Sigmoid colon (tissue), 7 donors: Measurements from ENCODE around the gene ZNF652. TPM values are rescaled to one million over a fixed set of nuclear protein-coding genes. Genes with fewer than 3 reads are reported as not detected.

ENCODE experiments used
- DNase-seq: peaks from one replicate; pipeline ENCODE4 v3.0.0-alpha.2; 2019
- H3K27ac ChIP-seq, 4 donors: fragments of 200-600 bp; sonication (generic); one replicate each; pipeline ENCODE4 v1.5.1; 2016 to 2019; ENCODE audit warnings: mild to moderate bottlenecking in 1 of 4
- H3K27me3 ChIP-seq, 3 donors: fragments of 200-600 bp; sonication (generic); one replicate each; pipeline ENCODE4 v1.5.1; 2019; ENCODE audit warnings: mild to moderate bottlenecking in 1 of 3
- H3K36me3 ChIP-seq, 4 donors: fragments of 200-600 bp; sonication (generic); one replicate each; pipeline ENCODE4 v1.5.1; 2016 to 2019
- H3K4me1 ChIP-seq, 4 donors: fragments of 200-600 bp; sonication (generic); one replicate each; pipeline ENCODE4 v1.5.1; 2017 to 2019
- H3K4me3 ChIP-seq, 4 donors: fragments of 200-600 bp; sonication (generic); one replicate each; pipeline ENCODE4 v1.5.1; 2017 to 2019; ENCODE audit warnings: mild to moderate bottlenecking in 2 of 4, moderate library complexity in 1 of 4
- H3K9me3 ChIP-seq, 4 donors: fragments of 200-600 bp in 3 of 4; sonication (generic) in 3 of 4; one replicate each; pipeline versions ENCODE4 v1.5.1 to v1.6.1; 2013 to 2019
- EP300 ChIP-seq, 4 donors: sonication (generic); formaldehyde crosslinking; IDR thresholded peaks; one replicate each; pipeline ENCODE4 v1.6.1; 2017; ENCODE audit warnings: antibody characterized with exemption in 4 of 4
- POLR2A ChIP-seq, 2 donors: fragments of 450-650 bp; IDR thresholded peaks; one replicate each; pipeline ENCODE4 v1.6.1; 2016; ENCODE audit warnings: antibody characterized with exemption in 2 of 2, mild to moderate bottlenecking in 2 of 2, moderate library complexity in 2 of 2
- POLR2AphosphoS5 ChIP-seq, 4 donors: sonication (generic); formaldehyde crosslinking; IDR thresholded peaks; one replicate each; pipeline ENCODE4 v1.6.1; 2017; ENCODE audit warnings: antibody characterized with exemption in 4 of 4
- WGBS, 2 donors: extraction: QIAGEN DNeasy Blood & Tissue Kit; methylation state at CpG; one replicate each; pipeline ENCODE4 v1.1.7; 2013; 5-methylcytosine and 5-hydroxymethylcytosine counted together
- intact Hi-C: fragments of 100-400 bp; cut with DNase I; formaldehyde crosslinking; loops from one replicate; pipeline ENCODE4 v1.15.1; 2023
- polyA plus RNA-seq, 3 donors: library from polyadenylated mRNA; stranded (reverse); fragments of 200-250 nt; gene quantifications; one replicate each; pipeline ENCODE4 v1.2.3, GENCODE V29; 2013
- small RNA-seq, 3 donors: library from RNA; depleted of rRNA; stranded (forward); fragments of <200 nt; gene quantifications; one replicate each; pipeline ENCODE3, GENCODE V24; 2016
- total RNA-seq, 4 donors: library from RNA; depleted of rRNA; stranded (reverse); fragments of >200 nt; gene quantifications; one replicate each; pipeline ENCODE4 v1.1.0, GENCODE V29; 2016
- TF ChIP-seq, protein P1 (sequence below), 4 experiments: fragments of 450-650 bp in 3 of 4; fragments of 200-600 bp in 1 of 4; IDR thresholded peaks; one replicate each; pipeline ENCODE4 v1.5.1; 2016 to 2019; ENCODE audit warnings: antibody characterized with exemption in 4 of 4, mild to moderate bottlenecking in 3 of 4, moderate library complexity in 2 of 4
- donor health status: healthy with polysubstance abuse.
- donor health status: Bipolar disorder and iron deficiency.
- donor health status: healthy.

Gene ZNF652
- total and polyA plus RNA-seq, 7 donors, result 12.9 to 134 (median 83.1) TPM

DNA sequence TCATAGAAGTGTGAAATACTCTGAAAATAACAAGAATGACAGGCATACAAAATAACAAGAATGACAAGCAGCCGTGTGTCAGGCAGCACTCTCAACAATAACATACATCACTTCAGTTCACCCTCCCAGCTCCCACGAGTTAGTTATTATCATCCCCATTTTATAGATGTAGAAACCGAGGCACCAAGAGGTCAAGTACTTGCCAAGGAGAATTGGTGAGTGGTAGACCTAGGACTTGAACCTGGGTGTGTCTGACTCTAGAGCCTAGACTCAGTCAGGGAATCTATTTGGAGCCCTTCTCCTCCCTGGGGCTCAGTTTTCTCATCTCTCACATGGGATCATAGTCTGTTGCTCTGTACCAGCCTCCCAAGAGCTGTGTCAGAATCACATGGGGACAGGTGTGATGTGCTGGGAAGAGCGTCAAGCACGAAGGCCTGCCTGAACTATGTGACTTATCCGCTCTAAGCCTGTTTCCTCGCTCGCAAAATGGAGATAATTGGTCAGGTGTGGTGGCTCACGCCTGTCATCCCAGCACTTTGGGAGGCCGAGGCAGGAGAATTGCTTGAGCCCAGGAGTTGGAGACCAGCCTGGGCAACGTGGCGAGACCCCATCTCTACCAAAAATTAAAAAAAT is 112.0 kb downstream of the ZNF652 start:
- intact Hi-C loops, result no loop called here
- WGBS, 2 donors, result 75 to 85% methylated on average over 12 of the region's 12 CpGs
- no peak for DNase-seq

DNA sequence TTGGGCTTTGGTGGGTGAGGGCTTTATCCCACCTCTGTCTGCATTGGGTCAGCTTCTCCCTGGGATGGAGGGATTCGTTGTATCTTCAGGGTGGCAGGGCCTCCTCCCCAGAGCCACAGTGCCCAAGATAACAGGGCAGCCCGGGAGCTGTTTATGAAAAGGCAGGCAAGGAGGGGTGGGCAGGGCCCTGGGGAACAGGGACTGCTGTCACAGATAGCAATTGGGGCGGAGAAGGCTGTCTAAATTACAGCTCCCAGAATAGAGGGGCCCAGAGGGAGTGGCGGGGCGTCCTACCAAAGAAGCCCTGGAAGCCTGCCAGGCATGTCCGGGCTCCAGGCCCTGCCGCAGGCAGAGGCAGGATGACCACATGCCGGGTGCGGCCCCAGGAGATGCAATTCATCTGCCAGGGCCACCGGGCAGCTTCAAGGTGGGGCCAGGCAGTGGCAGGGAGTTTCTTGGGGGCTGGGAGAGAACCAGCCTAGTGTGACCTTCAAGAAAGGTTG is 112.7 kb downstream of the ZNF652 start:
- TF ChIP-seq, protein P1, sequence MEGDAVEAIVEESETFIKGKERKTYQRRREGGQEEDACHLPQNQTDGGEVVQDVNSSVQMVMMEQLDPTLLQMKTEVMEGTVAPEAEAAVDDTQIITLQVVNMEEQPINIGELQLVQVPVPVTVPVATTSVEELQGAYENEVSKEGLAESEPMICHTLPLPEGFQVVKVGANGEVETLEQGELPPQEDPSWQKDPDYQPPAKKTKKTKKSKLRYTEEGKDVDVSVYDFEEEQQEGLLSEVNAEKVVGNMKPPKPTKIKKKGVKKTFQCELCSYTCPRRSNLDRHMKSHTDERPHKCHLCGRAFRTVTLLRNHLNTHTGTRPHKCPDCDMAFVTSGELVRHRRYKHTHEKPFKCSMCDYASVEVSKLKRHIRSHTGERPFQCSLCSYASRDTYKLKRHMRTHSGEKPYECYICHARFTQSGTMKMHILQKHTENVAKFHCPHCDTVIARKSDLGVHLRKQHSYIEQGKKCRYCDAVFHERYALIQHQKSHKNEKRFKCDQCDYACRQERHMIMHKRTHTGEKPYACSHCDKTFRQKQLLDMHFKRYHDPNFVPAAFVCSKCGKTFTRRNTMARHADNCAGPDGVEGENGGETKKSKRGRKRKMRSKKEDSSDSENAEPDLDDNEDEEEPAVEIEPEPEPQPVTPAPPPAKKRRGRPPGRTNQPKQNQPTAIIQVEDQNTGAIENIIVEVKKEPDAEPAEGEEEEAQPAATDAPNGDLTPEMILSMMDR (IDR thresholded peaks at IDR 0.05), result no peak
- no peak for TF ChIP-seq POLR2AphosphoS5 (IDR thresholded peaks at IDR 0.05)
- TF ChIP-seq POLR2A (IDR thresholded peaks at IDR 0.05), result no peak
- TF ChIP-seq EP300 (IDR thresholded peaks at IDR 0.05), result no peak
- H3K27me3 ChIP-seq, result peaks cover 0 to 23% (median 7%) of the 10 kb centered on the region in 3 donors
- no peaks in the 10 kb centered on the region for H3K4me1 ChIP-seq
- no peak for DNase-seq
- no peaks in the 10 kb centered on the region for H3K9me3 ChIP-seq
- H3K36me3 ChIP-seq, result no peaks in the 10 kb centered on the region
- H3K4me3 ChIP-seq, result no peak overlapping the region
- intact Hi-C loops, result no loop called here
- H3K27ac ChIP-seq, result no peak overlapping the region
- 8 to 34% methylated on average over 10 of the region's 10 CpGs for WGBS, 2 donors

More for the DNA sequence above, 112.0 kb downstream of the ZNF652 start:
- Histone ChIP-seq H3K27me3 (peaks cover 0 to 23% (median 7%) of the 10 kb centered on the region in 3 donors), H3K4me3 (no peak overlapping the region), H3K9me3 (no peaks in the 10 kb centered on the region), H3K4me1 (no peaks in the 10 kb centered on the region), H3K36me3 (no peaks in the 10 kb centered on the region), H3K27ac (no peak overlapping the region)
- no peak for TF ChIP-seq POLR2A (IDR thresholded peaks at IDR 0.05)
- TF ChIP-seq, protein P1 (IDR thresholded peaks at IDR 0.05), result no peak

DNA sequence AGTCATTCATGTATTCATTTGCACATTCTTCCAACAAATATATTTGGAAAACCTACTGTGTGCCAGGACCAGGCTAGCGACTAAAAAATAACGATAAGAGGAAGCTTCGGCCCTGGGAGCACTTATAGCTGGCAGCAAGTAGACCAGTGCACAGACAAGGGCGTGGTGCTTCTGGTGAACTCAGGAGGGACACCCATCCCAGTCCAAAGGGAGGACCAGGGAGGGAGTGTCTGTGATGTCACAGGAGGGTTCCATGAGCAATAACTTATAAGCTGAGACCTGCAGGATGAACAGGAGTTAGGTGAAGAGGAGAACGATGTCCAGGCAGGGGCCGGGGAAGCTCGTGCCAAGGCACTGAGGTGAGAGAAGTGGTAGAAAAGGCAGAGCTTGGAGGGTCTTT is 114.1 kb downstream of the ZNF652 start:
- WGBS, 2 donors, result 75 to 90% methylated on average over 7 of the region's 7 CpGs
- DNase-seq, result no peak
- Histone ChIP-seq H3K4me3 (no peak overlapping the region), H3K27ac (no peak overlapping the region), H3K36me3 (no peaks in the 10 kb centered on the region), H3K4me1 (no peaks in the 10 kb centered on the region), H3K9me3 (no peaks in the 10 kb centered on the region), H3K27me3 (peaks cover 0 to 23% (median 7%) of the 10 kb centered on the region in 3 donors)
- TF ChIP-seq POLR2AphosphoS5 (IDR thresholded peaks at IDR 0.05) (no peak), POLR2A (IDR thresholded peaks at IDR 0.05) (no peak), EP300 (IDR thresholded peaks at IDR 0.05) (no peak)
- TF ChIP-seq, protein P1 (IDR thresholded peaks at IDR 0.05), result no peak
- intact Hi-C loops, result no loop called here

DNA sequence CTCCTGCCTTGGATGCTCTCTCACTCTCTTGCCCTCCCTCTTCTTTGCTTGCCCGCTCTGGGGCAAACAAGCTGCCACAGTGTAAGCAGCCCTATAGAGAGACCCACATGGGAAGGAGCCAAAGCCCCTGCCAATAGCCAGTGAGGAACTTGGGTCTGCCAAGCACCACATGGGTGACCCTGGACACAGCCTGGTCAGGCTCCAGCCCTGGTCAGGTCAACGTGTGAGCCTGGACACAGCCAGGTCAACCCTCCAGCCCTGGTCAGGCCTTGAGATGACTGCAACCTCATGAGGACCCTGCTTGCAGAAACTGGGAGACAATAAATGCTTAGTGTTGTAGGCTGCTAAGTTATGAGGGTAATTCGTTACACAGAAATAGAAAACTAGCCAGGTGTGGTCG is 117.2 kb downstream of the ZNF652 start:
- intact Hi-C loops, result no loop called here
- no peak overlapping the region for H3K27ac ChIP-seq
- no peak overlapping the region for H3K4me3 ChIP-seq
- H3K36me3 ChIP-seq, result no peaks in the 10 kb centered on the region
- no peaks in the 10 kb centered on the region for H3K4me1 ChIP-seq
- TF ChIP-seq POLR2AphosphoS5 (IDR thresholded peaks at IDR 0.05) (no peak), EP300 (IDR thresholded peaks at IDR 0.05) (no peak), POLR2A (IDR thresholded peaks at IDR 0.05) (no peak)
- TF ChIP-seq, protein P1 (IDR thresholded peaks at IDR 0.05), result no peak
- no peaks in the 10 kb centered on the region for H3K9me3 ChIP-seq
- 88 to 89% methylated on average over 4 of the region's 4 CpGs for WGBS, 2 donors
- H3K27me3 ChIP-seq, result peaks cover 0 to 23% (median 7%) of the 10 kb centered on the region in 3 donors
- no peak for DNase-seq

Small RNAs within 50 kb of the gene (small RNA-seq; reads per million reads assigned to genes)
- gene MIR6129, result 0 reads per million in 3 donors

Other genes starting within 250 kb of the ZNF652 start
- not detected for gene B4GALNT2, start 229.5 kb downstream of the ZNF652 start, total RNA-seq
- gene B4GALNT2, start 229.5 kb downstream of the ZNF652 start, polyA plus RNA-seq, result 1 to 10 TPM; 2.4 to 4.1 (median 3.9) TPM
- gene GNGT2, start 151.7 kb downstream of the ZNF652 start, total RNA-seq, result 1 to 10 TPM; 1.6 to 4.2 (median 3.5) TPM
- 10 to 100 TPM in 1 of 3 donors, 1 to 10 TPM in 2; 6.6 to 11.0 (median 7.4) TPM for gene GNGT2, start 151.7 kb downstream of the ZNF652 start, polyA plus RNA-seq
- gene ABI3, start 151.5 kb downstream of the ZNF652 start, total RNA-seq, result 1 to 10 TPM; 1.8 to 7.1 (median 3.0) TPM
- 10 to 100 TPM in 2 of 3 donors, 1 to 10 TPM in 1; 7.8 to 16.0 (median 15.2) TPM for gene ABI3, start 151.5 kb downstream of the ZNF652 start, polyA plus RNA-seq
- not detected for gene PHOSPHO1, start 131.5 kb downstream of the ZNF652 start, total RNA-seq
- gene PHOSPHO1, start 131.5 kb downstream of the ZNF652 start, polyA plus RNA-seq, result under 1 TPM in 1 of 3 donors, not detected in 2; 0.38 TPM
- gene PHB1, start 52.6 kb upstream of the ZNF652 start, total RNA-seq, result 100 to 1,000 TPM in 1 of 4 donors, 10 to 100 TPM in 3; 70.9 to 105 (median 94.4) TPM
- 100 to 1,000 TPM; 148 to 279 (median 225) TPM for gene PHB1, start 52.6 kb upstream of the ZNF652 start, polyA plus RNA-seq
- 10 to 100 TPM in 3 of 4 donors, 1 to 10 TPM in 1; 6.9 to 15.2 (median 12.6) TPM for gene NGFR, start 133.0 kb upstream of the ZNF652 start, total RNA-seq
- gene NGFR, start 133.0 kb upstream of the ZNF652 start, polyA plus RNA-seq, result 1 to 10 TPM in 1 of 3 donors, under 1 TPM in 2; 0.46 to 6.8 (median 0.60) TPM
- gene NXPH3, start 213.6 kb upstream of the ZNF652 start, total RNA-seq, result 10 to 100 TPM; 20.2 to 32.6 (median 21.9) TPM
- gene NXPH3, start 213.6 kb upstream of the ZNF652 start, polyA plus RNA-seq, result 1 to 10 TPM in 2 of 3 donors, under 1 TPM in 1; 0.23 to 2.4 (median 2.1) TPM